GM12878 (cell line): Measurements from ENCODE around the gene SNX4. TPM values are rescaled to one million over a fixed set of nuclear protein-coding genes. Genes with fewer than 3 reads are reported as not detected.

Experiments
- ATF7 ChIP-seq: fragments of 450-650 bp; IDR thresholded peaks from 2 replicates; pipeline ENCODE4 v1.6.1; 2016; ENCODE audit warnings: low read depth, mild to moderate bottlenecking
- BRCA1 ChIP-seq: IDR thresholded peaks from 2 replicates; pipeline ENCODE4 v1.6.1; 2011; ENCODE audit warnings: low read depth, low read length, improper control_type of control experiment
- CREB1 ChIP-seq: IDR thresholded peaks from 2 replicates; pipeline ENCODE4 v1.6.1; 2012; ENCODE audit warnings: low read depth, mild to moderate bottlenecking, inconsistent platforms
- EED ChIP-seq: sonication (generic); IDR thresholded peaks from 2 replicates; pipeline ENCODE4 v1.6.1; 2016; ENCODE audit warnings: antibody characterized with exemption, low read depth
- ESRRA ChIP-seq: IDR thresholded peaks from 2 replicates; pipeline ENCODE4 v1.6.1; 2012; ENCODE audit warnings: mild to moderate bottlenecking, low read length, improper control_type of control experiment
- GATAD2B ChIP-seq: fragments of 450-650 bp; conservative IDR thresholded peaks from 2 replicates; pipeline ENCODE4 v1.6.1; 2017; ENCODE audit warnings: low read depth, mild to moderate bottlenecking, moderate library complexity
- IKZF1 ChIP-seq: fragments of 450-650 bp; conservative IDR thresholded peaks from 2 replicates; pipeline ENCODE4 v1.6.1; 2017; ENCODE audit warnings: antibody characterized with exemption, mild to moderate bottlenecking
- IRF4 ChIP-seq: IDR thresholded peaks from 2 replicates; pipeline ENCODE4 v1.6.1; 2011; ENCODE audit warnings: low read depth, low read length
- KAT2A ChIP-seq: conservative IDR thresholded peaks from 2 replicates; pipeline ENCODE4 v1.6.1; 2011; ENCODE audit warnings: low read depth, low read length; ENCODE audit not compliant: control insufficient read depth
- MEF2B ChIP-seq: fragments of 450-650 bp; IDR thresholded peaks from 2 replicates; pipeline ENCODE4 v1.6.1; 2018; ENCODE audit warnings: mild to moderate bottlenecking, moderate library complexity; ENCODE audit not compliant: partially characterized antibody, poor library complexity, severe bottlenecking
- NR2C2 ChIP-seq: IDR thresholded peaks from 2 replicates; pipeline ENCODE4 v1.6.1; 2011; ENCODE audit warnings: borderline replicate concordance, low read depth; ENCODE audit not compliant: control insufficient read depth, insufficient read length
- PML ChIP-seq: IDR thresholded peaks from 2 replicates; pipeline ENCODE4 v1.6.1; 2012; ENCODE audit warnings: low read length, inconsistent platforms
- RFX5 ChIP-seq: IDR thresholded peaks from 2 replicates; pipeline ENCODE4 v1.6.1; 2011; ENCODE audit warnings: low read depth, low read length, improper control_type of control experiment
- RUNX3 ChIP-seq: IDR thresholded peaks from 2 replicates; pipeline ENCODE4 v1.6.1; 2012; ENCODE audit warnings: low read length, inconsistent platforms
- SMAD5 ChIP-seq: IDR thresholded peaks from 2 replicates; pipeline ENCODE4 v1.6.1; 2016; ENCODE audit warnings: antibody characterized with exemption, low read depth
- SP1 ChIP-seq: IDR thresholded peaks from one replicate; pipeline ENCODE4 v1.6.1; 2011; ENCODE audit warnings: low read depth, low read length
- SREBF2 ChIP-seq: IDR thresholded peaks from 2 replicates; pipeline ENCODE4 v1.6.1; 2012; ENCODE audit warnings: mild to moderate bottlenecking, low read length
- STAT3 ChIP-seq: IDR thresholded peaks from 2 replicates; pipeline ENCODE4 v1.6.1; 2011; ENCODE audit warnings: low read depth, low read length, improper control_type of control experiment
- ZNF622 ChIP-seq: fragments of 450-650 bp; IDR thresholded peaks from 2 replicates; pipeline ENCODE4 v1.6.1; 2017; ENCODE audit warnings: mild to moderate bottlenecking, inconsistent platforms
- polyA plus RNA-seq, 11 experiments: library from polyadenylated mRNA; depleted of rRNA in 4 of 11; unstranded in 6 of 11; stranded (reverse) in 5 of 11; fragments of >200 nt; fragmentation: Nextera tagmentation in 4 of 11; fragmentation: Illumina TruSeq in 1 of 11; extraction: Ambion mirVana in 4 of 11; extraction: Trizol in 1 of 11; gene quantifications; 1 replicate in 1 of 11; 2 replicates in 10 of 11; pipeline versions ENCODE4 v1.2.1 to v1.2.3, GENCODE V29; 2011 to 2016; ENCODE audit warnings: inconsistent platforms in 2 of 11, missing spikeins in 2 of 11, low read depth in 1 of 11
- total RNA-seq, 4 experiments: library from RNA; depleted of rRNA in 3 of 4; stranded (reverse); fragments of >200 nt in 3 of 4; fragmentation: Illumina TruSeq in 1 of 4; extraction: Trizol in 1 of 4; gene quantifications; 2 replicates each; pipeline versions ENCODE4 v1.2.1 to v1.2.3, GENCODE V29; 2013 to 2021
- TF ChIP-seq, protein P1 (sequence below): fragments of 450-650 bp; IDR thresholded peaks from 2 replicates; pipeline ENCODE4 v1.6.1; 2018; ENCODE audit warnings: mild to moderate bottlenecking, low read depth, moderate library complexity; ENCODE audit not compliant: partially characterized antibody
- TF ChIP-seq, protein P2 (sequence below): fragments of 450-650 bp; IDR thresholded peaks from 2 replicates; pipeline ENCODE4 v1.6.1; 2017; ENCODE audit warnings: mild to moderate bottlenecking
- TF ChIP-seq, protein P3 (sequence below): fragments of 450-650 bp; IDR thresholded peaks from 2 replicates; pipeline ENCODE4 v1.6.1; 2017; ENCODE audit warnings: mild to moderate bottlenecking, moderate library complexity
- TF ChIP-seq, protein P4 (sequence below): IDR thresholded peaks from 2 replicates; pipeline ENCODE4 v1.6.1; 2011; ENCODE audit warnings: low read depth, mild to moderate bottlenecking, low read length, moderate library complexity, borderline replicate concordance; ENCODE audit errors: extremely low read depth
- TF ChIP-seq, protein P5 (sequence below): IDR thresholded peaks from 2 replicates; pipeline ENCODE4 v1.6.1; 2012; ENCODE audit warnings: low read depth, low read length, improper control_type of control experiment

The SNX4 gene
- total and polyA plus RNA-seq, 10 of the 15 experiments (the other 5 are each of a cell fraction or from before 2014, with no cell fraction given) = 33.4 to 94.5 (median 60.5) TPM

DNA sequence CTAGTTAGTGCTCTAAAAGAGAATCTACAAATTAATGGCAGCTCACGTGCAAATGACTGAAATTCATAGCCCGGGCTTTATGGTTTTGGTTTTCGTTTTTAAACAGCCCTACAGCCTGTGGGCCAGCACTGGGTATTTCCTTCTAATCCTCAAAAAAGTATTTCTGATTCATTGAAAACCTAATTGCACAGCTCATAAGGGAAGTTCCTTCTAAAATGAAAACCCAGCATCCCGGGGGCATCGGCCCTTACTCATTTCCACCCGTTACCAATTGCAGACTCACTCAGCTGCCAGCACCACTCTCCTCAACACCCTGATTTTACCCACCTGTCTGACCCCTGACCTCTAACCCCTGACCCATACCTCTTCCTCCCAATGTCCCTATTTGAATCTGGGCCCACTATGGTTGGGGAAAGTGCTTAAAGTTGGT is 85.4 kb downstream of the SNX4 start (continued):
- no peak for TF ChIP-seq SREBF2
- no peak for TF ChIP-seq GATAD2B
- 0 out of 2 replicates have a peak, but pooled peaks have one; percentile 18 for TF ChIP-seq CREB1
- TF ChIP-seq, protein P1, sequence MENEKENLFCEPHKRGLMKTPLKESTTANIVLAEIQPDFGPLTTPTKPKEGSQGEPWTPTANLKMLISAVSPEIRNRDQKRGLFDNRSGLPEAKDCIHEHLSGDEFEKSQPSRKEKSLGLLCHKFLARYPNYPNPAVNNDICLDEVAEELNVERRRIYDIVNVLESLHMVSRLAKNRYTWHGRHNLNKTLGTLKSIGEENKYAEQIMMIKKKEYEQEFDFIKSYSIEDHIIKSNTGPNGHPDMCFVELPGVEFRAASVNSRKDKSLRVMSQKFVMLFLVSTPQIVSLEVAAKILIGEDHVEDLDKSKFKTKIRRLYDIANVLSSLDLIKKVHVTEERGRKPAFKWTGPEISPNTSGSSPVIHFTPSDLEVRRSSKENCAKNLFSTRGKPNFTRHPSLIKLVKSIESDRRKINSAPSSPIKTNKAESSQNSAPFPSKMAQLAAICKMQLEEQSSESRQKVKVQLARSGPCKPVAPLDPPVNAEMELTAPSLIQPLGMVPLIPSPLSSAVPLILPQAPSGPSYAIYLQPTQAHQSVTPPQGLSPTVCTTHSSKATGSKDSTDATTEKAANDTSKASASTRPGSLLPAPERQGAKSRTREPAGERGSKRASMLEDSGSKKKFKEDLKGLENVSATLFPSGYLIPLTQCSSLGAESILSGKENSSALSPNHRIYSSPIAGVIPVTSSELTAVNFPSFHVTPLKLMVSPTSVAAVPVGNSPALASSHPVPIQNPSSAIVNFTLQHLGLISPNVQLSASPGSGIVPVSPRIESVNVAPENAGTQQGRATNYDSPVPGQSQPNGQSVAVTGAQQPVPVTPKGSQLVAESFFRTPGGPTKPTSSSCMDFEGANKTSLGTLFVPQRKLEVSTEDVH = no peak
- TF ChIP-seq ESRRA = no peak
- TF ChIP-seq RFX5 = no peak
- TF ChIP-seq, protein P2, sequence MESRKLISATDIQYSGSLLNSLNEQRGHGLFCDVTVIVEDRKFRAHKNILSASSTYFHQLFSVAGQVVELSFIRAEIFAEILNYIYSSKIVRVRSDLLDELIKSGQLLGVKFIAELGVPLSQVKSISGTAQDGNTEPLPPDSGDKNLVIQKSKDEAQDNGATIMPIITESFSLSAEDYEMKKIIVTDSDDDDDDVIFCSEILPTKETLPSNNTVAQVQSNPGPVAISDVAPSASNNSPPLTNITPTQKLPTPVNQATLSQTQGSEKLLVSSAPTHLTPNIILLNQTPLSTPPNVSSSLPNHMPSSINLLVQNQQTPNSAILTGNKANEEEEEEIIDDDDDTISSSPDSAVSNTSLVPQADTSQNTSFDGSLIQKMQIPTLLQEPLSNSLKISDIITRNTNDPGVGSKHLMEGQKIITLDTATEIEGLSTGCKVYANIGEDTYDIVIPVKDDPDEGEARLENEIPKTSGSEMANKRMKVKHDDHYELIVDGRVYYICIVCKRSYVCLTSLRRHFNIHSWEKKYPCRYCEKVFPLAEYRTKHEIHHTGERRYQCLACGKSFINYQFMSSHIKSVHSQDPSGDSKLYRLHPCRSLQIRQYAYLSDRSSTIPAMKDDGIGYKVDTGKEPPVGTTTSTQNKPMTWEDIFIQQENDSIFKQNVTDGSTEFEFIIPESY = no peak
- peak; percentile 94 for TF ChIP-seq EED
- no peak for TF ChIP-seq KAT2A
- TF ChIP-seq, protein P3, sequence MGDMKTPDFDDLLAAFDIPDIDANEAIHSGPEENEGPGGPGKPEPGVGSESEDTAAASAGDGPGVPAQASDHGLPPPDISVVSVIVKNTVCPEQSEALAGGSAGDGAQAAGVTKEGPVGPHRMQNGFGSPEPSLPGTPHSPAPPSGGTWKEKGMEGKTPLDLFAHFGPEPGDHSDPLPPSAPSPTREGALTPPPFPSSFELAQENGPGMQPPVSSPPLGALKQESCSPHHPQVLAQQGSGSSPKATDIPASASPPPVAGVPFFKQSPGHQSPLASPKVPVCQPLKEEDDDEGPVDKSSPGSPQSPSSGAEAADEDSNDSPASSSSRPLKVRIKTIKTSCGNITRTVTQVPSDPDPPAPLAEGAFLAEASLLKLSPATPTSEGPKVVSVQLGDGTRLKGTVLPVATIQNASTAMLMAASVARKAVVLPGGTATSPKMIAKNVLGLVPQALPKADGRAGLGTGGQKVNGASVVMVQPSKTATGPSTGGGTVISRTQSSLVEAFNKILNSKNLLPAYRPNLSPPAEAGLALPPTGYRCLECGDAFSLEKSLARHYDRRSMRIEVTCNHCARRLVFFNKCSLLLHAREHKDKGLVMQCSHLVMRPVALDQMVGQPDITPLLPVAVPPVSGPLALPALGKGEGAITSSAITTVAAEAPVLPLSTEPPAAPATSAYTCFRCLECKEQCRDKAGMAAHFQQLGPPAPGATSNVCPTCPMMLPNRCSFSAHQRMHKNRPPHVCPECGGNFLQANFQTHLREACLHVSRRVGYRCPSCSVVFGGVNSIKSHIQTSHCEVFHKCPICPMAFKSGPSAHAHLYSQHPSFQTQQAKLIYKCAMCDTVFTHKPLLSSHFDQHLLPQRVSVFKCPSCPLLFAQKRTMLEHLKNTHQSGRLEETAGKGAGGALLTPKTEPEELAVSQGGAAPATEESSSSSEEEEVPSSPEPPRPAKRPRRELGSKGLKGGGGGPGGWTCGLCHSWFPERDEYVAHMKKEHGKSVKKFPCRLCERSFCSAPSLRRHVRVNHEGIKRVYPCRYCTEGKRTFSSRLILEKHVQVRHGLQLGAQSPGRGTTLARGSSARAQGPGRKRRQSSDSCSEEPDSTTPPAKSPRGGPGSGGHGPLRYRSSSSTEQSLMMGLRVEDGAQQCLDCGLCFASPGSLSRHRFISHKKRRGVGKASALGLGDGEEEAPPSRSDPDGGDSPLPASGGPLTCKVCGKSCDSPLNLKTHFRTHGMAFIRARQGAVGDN = peak; percentile 65
- peak; percentile 77 for TF ChIP-seq NR2C2
- TF ChIP-seq ZNF622 = no peak
- TF ChIP-seq SMAD5 = no peak
- peak; percentile 71 for TF ChIP-seq IKZF1
- TF ChIP-seq, protein P4, sequence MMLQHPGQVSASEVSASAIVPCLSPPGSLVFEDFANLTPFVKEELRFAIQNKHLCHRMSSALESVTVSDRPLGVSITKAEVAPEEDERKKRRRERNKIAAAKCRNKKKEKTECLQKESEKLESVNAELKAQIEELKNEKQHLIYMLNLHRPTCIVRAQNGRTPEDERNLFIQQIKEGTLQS = no peak
- TF ChIP-seq, protein P5, sequence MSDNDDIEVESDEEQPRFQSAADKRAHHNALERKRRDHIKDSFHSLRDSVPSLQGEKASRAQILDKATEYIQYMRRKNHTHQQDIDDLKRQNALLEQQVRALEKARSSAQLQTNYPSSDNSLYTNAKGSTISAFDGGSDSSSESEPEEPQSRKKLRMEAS = no peak
- peak; percentile 44 for TF ChIP-seq MEF2B
- peak; percentile 76 for TF ChIP-seq RUNX3
- no peak for TF ChIP-seq PML
- TF ChIP-seq SP1 = no peak
- TF ChIP-seq IRF4 = no peak
- TF ChIP-seq ATF7 = no peak
- TF ChIP-seq STAT3 = no peak
- TF ChIP-seq BRCA1 = no peak
